Measurements from ENCODE around the gene HLA-DOB. TPM values are rescaled to one million over a fixed set of nuclear protein-coding genes. Genes with fewer than 3 reads are reported as not detected.

HLA-DOB gene
- total RNA-seq, 2 donors from 2014 or later = 0.54 TPM; not detected in 1

GRCh38 chr6:32852844-32853540 lies 36.2 kb upstream of the HLA-DOB start:
- TF ChIP-seq, protein P1, sequence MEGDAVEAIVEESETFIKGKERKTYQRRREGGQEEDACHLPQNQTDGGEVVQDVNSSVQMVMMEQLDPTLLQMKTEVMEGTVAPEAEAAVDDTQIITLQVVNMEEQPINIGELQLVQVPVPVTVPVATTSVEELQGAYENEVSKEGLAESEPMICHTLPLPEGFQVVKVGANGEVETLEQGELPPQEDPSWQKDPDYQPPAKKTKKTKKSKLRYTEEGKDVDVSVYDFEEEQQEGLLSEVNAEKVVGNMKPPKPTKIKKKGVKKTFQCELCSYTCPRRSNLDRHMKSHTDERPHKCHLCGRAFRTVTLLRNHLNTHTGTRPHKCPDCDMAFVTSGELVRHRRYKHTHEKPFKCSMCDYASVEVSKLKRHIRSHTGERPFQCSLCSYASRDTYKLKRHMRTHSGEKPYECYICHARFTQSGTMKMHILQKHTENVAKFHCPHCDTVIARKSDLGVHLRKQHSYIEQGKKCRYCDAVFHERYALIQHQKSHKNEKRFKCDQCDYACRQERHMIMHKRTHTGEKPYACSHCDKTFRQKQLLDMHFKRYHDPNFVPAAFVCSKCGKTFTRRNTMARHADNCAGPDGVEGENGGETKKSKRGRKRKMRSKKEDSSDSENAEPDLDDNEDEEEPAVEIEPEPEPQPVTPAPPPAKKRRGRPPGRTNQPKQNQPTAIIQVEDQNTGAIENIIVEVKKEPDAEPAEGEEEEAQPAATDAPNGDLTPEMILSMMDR (IDR thresholded peaks at IDR 0.05) = no peak
- no peak for DNase-seq (ENCODE audit: low spot score)
- no peak for ATAC-seq (ENCODE audit: insufficient number of reproducible peaks, low FRiP score, low read depth)
- H3K9me3 ChIP-seq = no peaks in the 10 kb centered on the region
- peak overlapping the region; percentile 78 for H3K4me3 ChIP-seq
- H3K27me3 ChIP-seq (replicated peaks; ENCODE audit: insufficient read depth) = no peaks in the 10 kb centered on the region
- H3K36me3 ChIP-seq = peaks cover 12% of the 10 kb centered on the region
- peak overlapping the region; percentile 88 to 91 for H3K27ac ChIP-seq
- peaks cover 17 to 25% of the 10 kb centered on the region in 2 donors for H3K4me1 ChIP-seq (ENCODE audit: control insufficient read depth in 1 of 2, low read depth in 2 of 2)

- peak overlapping the region; percentile 88 to 91 for H3K27ac ChIP-seq
- H3K4me3 ChIP-seq = peak overlapping the region; percentile 78
- TF ChIP-seq, protein P1 (IDR thresholded peaks at IDR 0.05) = no peak
- H3K4me1 ChIP-seq (ENCODE audit: control insufficient read depth in 1 of 2, low read depth in 2 of 2) = peaks cover 17 to 25% of the 10 kb centered on the region in 2 donors
- DNase-seq (ENCODE audit: low spot score) (no peak), ATAC-seq (ENCODE audit: insufficient number of reproducible peaks, low FRiP score, low read depth) (no peak)
- H3K9me3 ChIP-seq = no peaks in the 10 kb centered on the region
- H3K36me3 ChIP-seq = peaks cover 19% of the 10 kb centered on the region
- no peaks in the 10 kb centered on the region for H3K27me3 ChIP-seq (replicated peaks; ENCODE audit: insufficient read depth)
Measured at GRCh38 chr6:32852018-32852843, 35.4 kb upstream of the HLA-DOB start.

- H3K36me3 ChIP-seq = peaks cover 26% of the 10 kb centered on the region
- TF ChIP-seq, protein P1 (IDR thresholded peaks at IDR 0.05) = no peak
- no peaks in the 10 kb centered on the region for H3K9me3 ChIP-seq
- peak overlapping the region; percentile 37 to 91 for H3K27ac ChIP-seq
- peaks cover 17 to 28% of the 10 kb centered on the region in 2 donors for H3K4me1 ChIP-seq (ENCODE audit: control insufficient read depth in 1 of 2, low read depth in 2 of 2)
- no peak for ATAC-seq (ENCODE audit: insufficient number of reproducible peaks, low FRiP score, low read depth)
- H3K27me3 ChIP-seq (replicated peaks; ENCODE audit: insufficient read depth) = no peaks in the 10 kb centered on the region
- H3K4me3 ChIP-seq = no peak overlapping the region
- no peak for DNase-seq (ENCODE audit: low spot score)
Measured at GRCh38 chr6:32851025-32851424, 34.2 kb upstream of the HLA-DOB start.

- H3K36me3 ChIP-seq = peaks cover 26% of the 10 kb centered on the region
- ATAC-seq (ENCODE audit: insufficient number of reproducible peaks, low FRiP score, low read depth) (no peak), DNase-seq (ENCODE audit: low spot score) (no peak)
- TF ChIP-seq, protein P1 (IDR thresholded peaks at IDR 0.05) = no peak
- H3K27ac ChIP-seq = no peak overlapping the region
- H3K27me3 ChIP-seq (replicated peaks; ENCODE audit: insufficient read depth) = no peaks in the 10 kb centered on the region
- H3K4me3 ChIP-seq = no peak overlapping the region
- H3K9me3 ChIP-seq = no peaks in the 10 kb centered on the region
- H3K4me1 ChIP-seq (ENCODE audit: control insufficient read depth in 1 of 2, low read depth in 2 of 2) = peaks cover 11 to 19% of the 10 kb centered on the region in 2 donors
Measured at GRCh38 chr6:32849126-32849525, 32.3 kb upstream of the HLA-DOB start.

GRCh38 chr6:32847795-32848194 lies 31.0 kb upstream of the HLA-DOB start:
- no peaks in the 10 kb centered on the region for H3K9me3 ChIP-seq
- TF ChIP-seq, protein P1 (IDR thresholded peaks at IDR 0.05) = no peak
- no peaks in the 10 kb centered on the region for H3K27me3 ChIP-seq (replicated peaks; ENCODE audit: insufficient read depth)
- no peak overlapping the region for H3K4me3 ChIP-seq
- DNase-seq (ENCODE audit: low spot score) (no peak), ATAC-seq (ENCODE audit: insufficient number of reproducible peaks, low FRiP score, low read depth) (no peak)
- no peak overlapping the region for H3K27ac ChIP-seq
- H3K36me3 ChIP-seq = peaks cover 26% of the 10 kb centered on the region
- H3K4me1 ChIP-seq (ENCODE audit: control insufficient read depth in 1 of 2, low read depth in 2 of 2) = peaks cover 13 to 26% of the 10 kb centered on the region in 2 donors

Measured in thoracic aorta (tissue), 2 donors.